Peyer's patch (tissue), 4 donors: Measurements from ENCODE around the gene GFOD1. TPM values are rescaled to one million over a fixed set of nuclear protein-coding genes. Genes with fewer than 3 reads are reported as not detected.
"Not testable (repeated sequence)": the region's sequence is repeated elsewhere in the genome, so short reads cannot be mapped to it uniquely, and the experiment has no call there.

Experiments
- DNase-seq, 3 donors: peaks; one replicate each; pipeline ENCODE4 v3.0.0-alpha.2; 2017 to 2019
- H3K27ac ChIP-seq, 4 donors: fragments of 200-600 bp; sonication (generic); one replicate each; pipeline ENCODE4 v1.5.1; 2016 to 2019
- H3K27me3 ChIP-seq, 2 donors: fragments of 200-600 bp; sonication (generic); one replicate each; pipeline ENCODE4 v1.5.1; 2019
- H3K36me3 ChIP-seq, 3 donors: fragments of 200-600 bp; sonication (generic); one replicate each; pipeline ENCODE4 v1.5.1; 2016 to 2019
- H3K4me1 ChIP-seq, 4 donors: fragments of 200-600 bp; sonication (generic); one replicate each; pipeline ENCODE4 v1.5.1; 2016 to 2019
- H3K4me3 ChIP-seq, 4 donors: fragments of 200-600 bp; sonication (generic); 1 replicate in 3 of 4; 2 replicates in 1 of 4; pipeline ENCODE4 v1.5.1; 2016 to 2019; ENCODE audit warnings: mild to moderate bottlenecking in 1 of 4
- H3K9me3 ChIP-seq, 4 donors: fragments of 200-600 bp; sonication (generic); one replicate each; pipeline ENCODE4 v1.5.1; 2016 to 2019; ENCODE audit warnings: mild to moderate bottlenecking in 1 of 4
- POLR2A ChIP-seq, 2 donors: fragments of 450-650 bp; IDR thresholded peaks; one replicate each; pipeline ENCODE4 v1.5.1; 2017; ENCODE audit warnings: antibody characterized with exemption in 2 of 2, mild to moderate bottlenecking in 2 of 2, moderate library complexity in 2 of 2
- total RNA-seq, 4 donors: library from RNA; depleted of rRNA; stranded (reverse); fragments of >200 nt; gene quantifications; one replicate each; pipeline ENCODE4 v1.1.0, GENCODE V29; 2016
- TF ChIP-seq, protein P1 (sequence below), 6 experiments: fragments of 450-650 bp in 4 of 6; fragments of 200-600 bp in 2 of 6; sonication (generic) in 1 of 6; IDR thresholded peaks; one replicate each; pipeline ENCODE4 v1.5.1; 2017 to 2019; ENCODE audit warnings: antibody characterized with exemption in 6 of 6, mild to moderate bottlenecking in 3 of 6, moderate library complexity in 1 of 6

The GFOD1 gene
- total RNA-seq, 4 donors from 2014 or later, result 10.7 to 24.2 (median 17.6) TPM

DNA sequence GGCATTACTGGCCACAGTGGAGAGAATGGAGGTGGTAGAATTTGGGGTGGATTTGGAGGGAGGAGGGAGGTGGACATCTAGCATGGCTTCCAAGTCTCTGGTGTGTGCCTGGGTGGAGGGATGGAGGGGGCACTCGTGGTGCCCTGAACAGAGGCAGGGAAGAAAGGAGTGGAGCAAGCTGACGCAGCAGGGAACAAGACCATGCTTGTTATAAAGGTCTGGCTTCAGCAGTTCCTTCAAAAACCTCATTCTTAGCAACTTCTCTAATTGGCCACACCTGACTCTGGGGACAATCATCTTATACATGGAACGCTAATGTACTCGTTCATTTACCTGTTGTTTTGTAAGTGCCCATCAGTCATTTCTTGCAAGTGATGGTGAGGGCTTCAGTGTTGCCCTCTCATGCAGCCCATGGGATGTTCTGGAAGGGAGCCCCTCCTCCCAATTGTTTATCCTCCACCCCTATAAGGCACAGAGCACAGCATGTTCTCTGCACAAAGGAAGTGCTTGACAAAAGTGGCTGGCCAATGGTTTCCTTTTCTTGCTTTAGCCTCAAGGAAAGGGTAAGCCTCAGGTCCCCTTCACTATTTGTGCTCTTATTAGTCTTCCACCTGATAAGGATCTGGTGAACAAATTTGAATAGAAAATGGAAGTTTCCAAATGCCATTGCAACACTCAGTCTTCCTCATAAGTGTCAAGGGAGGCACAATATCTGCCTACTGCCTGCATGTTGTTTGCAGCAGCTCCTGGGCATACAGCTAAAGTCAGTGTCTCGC, 39.3 kb downstream of the GFOD1 start:
- H3K9me3 ChIP-seq, result no peaks in the 10 kb centered on the region
- H3K36me3 ChIP-seq, result no peaks in the 10 kb centered on the region
- peaks cover 0 to 40% (median 12%) of the 10 kb centered on the region in 4 donors for H3K4me1 ChIP-seq
- H3K27ac ChIP-seq, result peak overlapping the region; percentile 38 to 78 (median 68)
- TF ChIP-seq, protein P1, sequence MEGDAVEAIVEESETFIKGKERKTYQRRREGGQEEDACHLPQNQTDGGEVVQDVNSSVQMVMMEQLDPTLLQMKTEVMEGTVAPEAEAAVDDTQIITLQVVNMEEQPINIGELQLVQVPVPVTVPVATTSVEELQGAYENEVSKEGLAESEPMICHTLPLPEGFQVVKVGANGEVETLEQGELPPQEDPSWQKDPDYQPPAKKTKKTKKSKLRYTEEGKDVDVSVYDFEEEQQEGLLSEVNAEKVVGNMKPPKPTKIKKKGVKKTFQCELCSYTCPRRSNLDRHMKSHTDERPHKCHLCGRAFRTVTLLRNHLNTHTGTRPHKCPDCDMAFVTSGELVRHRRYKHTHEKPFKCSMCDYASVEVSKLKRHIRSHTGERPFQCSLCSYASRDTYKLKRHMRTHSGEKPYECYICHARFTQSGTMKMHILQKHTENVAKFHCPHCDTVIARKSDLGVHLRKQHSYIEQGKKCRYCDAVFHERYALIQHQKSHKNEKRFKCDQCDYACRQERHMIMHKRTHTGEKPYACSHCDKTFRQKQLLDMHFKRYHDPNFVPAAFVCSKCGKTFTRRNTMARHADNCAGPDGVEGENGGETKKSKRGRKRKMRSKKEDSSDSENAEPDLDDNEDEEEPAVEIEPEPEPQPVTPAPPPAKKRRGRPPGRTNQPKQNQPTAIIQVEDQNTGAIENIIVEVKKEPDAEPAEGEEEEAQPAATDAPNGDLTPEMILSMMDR (IDR thresholded peaks at IDR 0.05), result no peak
- TF ChIP-seq POLR2A (IDR thresholded peaks at IDR 0.05), result no peak
- peak overlapping the region in 1 of 4 donors; percentile 4 for H3K4me3 ChIP-seq
- H3K27me3 ChIP-seq, result no peaks in the 10 kb centered on the region
- peak in 2 of 3 donors; percentile 68 to 80 for DNase-seq

DNA sequence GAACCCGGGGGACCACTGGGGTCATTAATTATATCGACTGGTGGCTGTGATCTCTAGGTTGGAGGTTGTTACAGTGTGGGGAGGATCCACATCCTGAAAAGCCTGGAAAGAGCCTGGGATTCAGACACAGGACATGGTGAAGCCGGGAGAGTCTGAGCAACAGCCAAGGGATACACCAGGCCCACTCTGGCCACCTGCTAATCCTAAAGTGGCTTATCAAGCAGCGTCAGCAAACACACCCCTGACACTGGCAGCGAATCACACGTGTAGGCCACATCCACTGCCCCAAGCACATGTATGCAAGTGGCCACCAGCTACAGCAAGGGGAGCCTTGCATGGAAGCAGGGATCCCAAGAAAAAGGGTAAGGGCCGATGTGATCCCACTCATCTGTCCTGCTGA, 41.0 kb downstream of the GFOD1 start:
- Histone ChIP-seq H3K27me3 (no peaks in the 10 kb centered on the region), H3K27ac (peak overlapping the region in 3 of 4 donors; percentile 67 to 71 (median 69)), H3K4me3 (no peak overlapping the region), H3K36me3 (no peaks in the 10 kb centered on the region), H3K4me1 (peaks cover 0 to 40% (median 12%) of the 10 kb centered on the region in 4 donors), H3K9me3 (no peaks in the 10 kb centered on the region)
- TF ChIP-seq POLR2A (IDR thresholded peaks at IDR 0.05), result no peak
- TF ChIP-seq, protein P1 (IDR thresholded peaks at IDR 0.05), result no peak
- no peak for DNase-seq

DNA sequence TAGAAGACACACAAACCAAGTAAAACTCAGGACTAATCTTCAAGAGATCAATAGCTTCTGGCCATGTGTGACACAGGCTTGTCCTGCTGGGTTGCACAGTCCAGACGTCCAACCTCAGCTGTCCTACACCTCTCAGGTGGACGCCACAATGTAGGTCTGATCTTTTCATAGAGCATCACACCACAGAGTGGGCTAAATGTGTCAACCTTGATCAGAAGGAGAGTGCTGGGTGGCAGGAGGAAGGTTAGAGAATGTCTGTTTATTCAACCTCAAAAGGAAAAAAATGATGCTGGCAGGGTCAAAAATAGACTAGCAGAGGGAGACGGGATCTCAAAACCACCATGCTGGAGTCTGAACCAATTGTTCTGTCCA, 41.7 kb downstream of the GFOD1 start:
- Histone ChIP-seq H3K27ac (peak overlapping the region; percentile 15 to 71 (median 68)), H3K27me3 (no peaks in the 10 kb centered on the region), H3K36me3 (no peaks in the 10 kb centered on the region), H3K4me1 (peaks cover 0 to 40% (median 12%) of the 10 kb centered on the region in 4 donors), H3K4me3 (no peak overlapping the region), H3K9me3 (no peaks in the 10 kb centered on the region)
- DNase-seq, result no peak
- TF ChIP-seq, protein P1 (IDR thresholded peaks at IDR 0.05), result no peak
- no peak for TF ChIP-seq POLR2A (IDR thresholded peaks at IDR 0.05)

- TF ChIP-seq, protein P1 (IDR thresholded peaks at IDR 0.05), result no peak
- TF ChIP-seq POLR2A (IDR thresholded peaks at IDR 0.05), result no peak
- Histone ChIP-seq H3K27ac (peak overlapping the region; percentile 15 to 71 (median 68)), H3K9me3 (no peaks in the 10 kb centered on the region), H3K4me1 (peaks cover 0 to 37% (median 12%) of the 10 kb centered on the region in 4 donors), H3K36me3 (no peaks in the 10 kb centered on the region), H3K27me3 (no peaks in the 10 kb centered on the region), H3K4me3 (no peak overlapping the region)
- peak; percentile 64 to 91 (median 81) for DNase-seq
These were observed 42.2 kb downstream of the GFOD1 start for GRCh38 chr6:13445005-13445743.

DNA sequence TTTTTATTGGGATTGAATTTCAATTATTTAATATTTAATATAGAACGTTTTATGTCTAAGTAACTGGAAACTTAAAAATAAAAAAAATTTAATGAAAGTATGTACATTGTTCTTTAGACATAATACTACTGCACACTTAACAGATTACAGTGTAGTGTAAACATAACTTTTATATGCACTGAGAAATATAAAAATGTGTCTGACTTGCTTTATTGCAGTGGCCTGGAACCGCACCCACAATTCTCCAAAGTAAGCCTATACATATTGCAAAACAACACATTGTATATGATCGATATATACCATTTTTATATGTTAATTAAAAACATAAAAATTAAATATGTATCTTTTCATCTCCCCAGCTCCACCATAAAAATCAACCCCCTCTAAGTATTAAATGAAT, 42.8 kb downstream of the GFOD1 start:
- no peaks in the 10 kb centered on the region for H3K36me3 ChIP-seq
- no peak overlapping the region for H3K4me3 ChIP-seq
- TF ChIP-seq POLR2A (IDR thresholded peaks at IDR 0.05), result no peak
- TF ChIP-seq, protein P1 (IDR thresholded peaks at IDR 0.05), result no peak
- no peaks in the 10 kb centered on the region for H3K27me3 ChIP-seq
- peaks cover 0 to 31% (median 12%) of the 10 kb centered on the region in 4 donors for H3K4me1 ChIP-seq
- no peaks in the 10 kb centered on the region for H3K9me3 ChIP-seq
- DNase-seq, result no peak
- peak overlapping the region in 3 of 4 donors; percentile 15 to 71 (median 69) for H3K27ac ChIP-seq

- DNase-seq, H3K27me3 ChIP-seq, H3K27ac ChIP-seq, H3K36me3 ChIP-seq, H3K9me3 ChIP-seq, H3K4me3 ChIP-seq: not testable (repeated sequence)
- H3K4me1 ChIP-seq, result peaks cover 0 to 30% (median 9%) of the 10 kb centered on the region in 4 donors
These were observed 43.4 kb downstream of the GFOD1 start for GRCh38 chr6:13443978-13444377.
